GM19452 (cell line): ENCODE data around the gene EXOC5.

Experiments
- ATAC-seq: cut with Tn5 transposase; IDR thresholded peaks from one replicate; pipeline ENCODE4 v1.9.1; 2021; ENCODE audit not compliant: unreplicated experiment

Gene EXOC5

GRCh38 chr14:57168138-57168679, 100.5 kb downstream of the EXOC5 start:
- ATAC-seq: no peak

GRCh38 chr14:57161583-57162234, 107.0 kb downstream of the EXOC5 start:
- ATAC-seq: no peak

- ATAC-seq: no peak
Measured at GRCh38 chr14:57160333-57160732, 108.4 kb downstream of the EXOC5 start.

- no peak for ATAC-seq
Measured at GRCh38 chr14:57153286-57153685, 115.4 kb downstream of the EXOC5 start.
